Raji (cell line): ENCODE data around the gene MMS19.

ENCODE experiments used
- POLR2A ChIP-seq: IDR thresholded peaks from 2 replicates; pipeline ENCODE4 v1.6.1; 2011; ENCODE audit warnings: low read depth, low read length, control low read depth; ENCODE audit not compliant: insufficient read depth

The MMS19 gene

GRCh38 chr10:97465982-97466381 is 32.2 kb downstream of the MMS19 start:
- TF ChIP-seq POLR2A = no peak

GRCh38 chr10:97464226-97464625 is 34.0 kb downstream of the MMS19 start:
- no peak for TF ChIP-seq POLR2A

GRCh38 chr10:97463363-97464132 is 34.7 kb downstream of the MMS19 start:
- no peak for TF ChIP-seq POLR2A

GRCh38 chr10:97462309-97462708 is 35.9 kb downstream of the MMS19 start:
- no peak for TF ChIP-seq POLR2A

GRCh38 chr10:97459933-97460332 is 38.3 kb downstream of the MMS19 start:
- TF ChIP-seq POLR2A = no peak

- TF ChIP-seq POLR2A = no peak
Measured at GRCh38 chr10:97459111-97459510, 39.1 kb downstream of the MMS19 start.

GRCh38 chr10:97456686-97457065 is 41.5 kb downstream of the MMS19 start:
- no peak for TF ChIP-seq POLR2A

- no peak for TF ChIP-seq POLR2A
Measured at GRCh38 chr10:97456034-97456685, 42.1 kb downstream of the MMS19 start.

- no peak for TF ChIP-seq POLR2A
Measured at GRCh38 chr10:97454330-97455036, 43.7 kb downstream of the MMS19 start.

- no peak for TF ChIP-seq POLR2A
Measured at GRCh38 chr10:97452352-97452751, 45.9 kb downstream of the MMS19 start.

- no peak for TF ChIP-seq POLR2A
Measured at GRCh38 chr10:97451605-97452004, 46.6 kb downstream of the MMS19 start.

GRCh38 chr10:97450828-97451227 is 47.4 kb downstream of the MMS19 start:
- TF ChIP-seq POLR2A = no peak

GRCh38 chr10:97445722-97446639 is 52.2 kb downstream of the MMS19 start, which contains the start of the genes EXOSC1 and ZDHHC16:
Gene EXOSC1 (minus strand): TSS chr10:97446006. CDS start chr10:97445985, 21 bp downstream.
Gene ZDHHC16 (plus strand): TSS chr10:97446175. CDS start chr10:97451676, 5,501 bp downstream.
- TF ChIP-seq POLR2A = peak; percentile 89

GRCh38 chr10:97445357-97445721 is 52.9 kb downstream of the MMS19 start:
- no peak for TF ChIP-seq POLR2A

GRCh38 chr10:97444212-97444611 is 54.0 kb downstream of the MMS19 start:
- TF ChIP-seq POLR2A = no peak
